ENCODE results near the gene PHF2. TPM values are rescaled to one million over a fixed set of nuclear protein-coding genes. Genes with fewer than 3 reads are reported as not detected.
"Not testable (repeated sequence)": the region's sequence is repeated elsewhere in the genome, so short reads cannot be mapped to it uniquely, and the experiment has no call there.

PHF2 gene
- total RNA-seq, 1 donor from 2014 or later: 25.4 TPM

DNA sequence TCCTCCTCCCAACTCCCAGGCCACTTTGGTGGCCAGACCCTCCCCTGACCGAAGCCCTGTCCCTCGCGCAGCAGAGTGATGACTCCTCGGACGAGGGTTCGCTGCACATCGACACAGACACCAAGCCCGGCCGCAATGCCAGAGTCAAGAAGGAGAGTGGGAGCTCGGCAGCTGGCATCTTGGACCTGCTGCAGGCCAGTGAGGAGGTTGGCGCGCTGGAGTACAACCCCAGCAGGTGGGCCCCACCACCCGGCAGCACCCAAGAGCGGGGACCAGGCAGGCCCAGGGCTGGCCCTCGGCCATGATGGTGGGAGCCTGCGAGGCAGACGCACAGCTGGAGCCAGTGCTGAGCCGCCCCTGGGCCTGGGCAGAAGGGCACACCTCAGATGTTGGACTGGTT, 90.6 kb downstream of the PHF2 start:
- intact Hi-C loops (cut with DNase I): no loop called here
- ATAC-seq (ENCODE audit: poor library complexity): no peak
- DNase-seq: peak; percentile 28

DNA sequence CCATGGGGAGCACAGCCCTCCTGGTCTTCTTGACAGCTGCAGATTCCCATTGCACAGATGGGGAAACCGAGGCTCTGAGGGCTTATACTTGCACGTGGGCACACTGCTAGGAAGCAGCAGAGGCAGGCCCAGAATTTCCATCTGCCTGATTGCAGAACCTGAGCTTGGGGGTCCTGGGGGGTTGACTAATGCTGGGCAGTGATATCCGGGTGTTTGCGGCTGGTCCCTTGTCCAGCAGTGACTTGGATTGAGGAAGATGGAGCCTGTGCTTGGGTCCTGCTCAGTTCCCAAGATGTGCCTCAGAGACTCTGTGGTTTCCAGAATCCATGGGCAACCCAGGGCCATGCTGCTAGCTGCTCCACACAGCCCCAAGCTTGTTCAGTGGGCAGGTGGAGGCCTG, 91.2 kb downstream of the PHF2 start:
- intact Hi-C loops (cut with DNase I): no loop called here
- ATAC-seq (ENCODE audit: poor library complexity) (no peak), DNase-seq (no peak)

DNA sequence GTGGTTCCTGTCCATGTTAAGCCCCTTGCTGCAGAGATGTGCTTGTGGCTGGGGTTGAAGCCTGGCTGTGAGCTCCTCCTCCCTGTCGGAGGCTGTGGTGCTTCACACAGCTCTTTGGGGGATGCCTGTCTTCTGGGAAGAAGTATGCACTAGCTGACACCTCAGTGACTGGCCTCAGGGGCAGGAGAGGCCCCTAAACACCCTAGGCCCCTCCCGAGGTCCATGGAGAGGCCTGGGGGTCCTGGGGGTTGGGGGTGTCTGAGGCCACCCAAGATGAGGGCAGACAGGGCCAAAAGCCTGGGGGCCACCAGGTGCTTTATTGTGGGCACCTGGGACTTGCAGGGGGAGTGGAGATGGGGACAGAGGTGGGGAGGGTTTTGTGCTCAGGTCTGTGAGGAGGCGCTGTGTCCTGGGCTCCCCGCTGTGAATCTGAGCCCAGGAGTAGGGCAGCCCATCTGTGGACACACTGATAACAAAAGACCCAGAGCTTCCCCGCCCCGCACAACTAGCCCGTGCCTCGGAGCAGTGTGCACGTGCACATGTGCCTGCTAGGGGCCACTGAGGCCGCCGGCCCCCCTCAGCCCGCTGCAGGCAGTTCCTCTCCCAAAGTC, 92.0 kb downstream of the PHF2 start:
- DNase-seq: peak; percentile 30
- ATAC-seq (ENCODE audit: poor library complexity): no peak
- intact Hi-C loops (cut with DNase I): no loop called here

DNA sequence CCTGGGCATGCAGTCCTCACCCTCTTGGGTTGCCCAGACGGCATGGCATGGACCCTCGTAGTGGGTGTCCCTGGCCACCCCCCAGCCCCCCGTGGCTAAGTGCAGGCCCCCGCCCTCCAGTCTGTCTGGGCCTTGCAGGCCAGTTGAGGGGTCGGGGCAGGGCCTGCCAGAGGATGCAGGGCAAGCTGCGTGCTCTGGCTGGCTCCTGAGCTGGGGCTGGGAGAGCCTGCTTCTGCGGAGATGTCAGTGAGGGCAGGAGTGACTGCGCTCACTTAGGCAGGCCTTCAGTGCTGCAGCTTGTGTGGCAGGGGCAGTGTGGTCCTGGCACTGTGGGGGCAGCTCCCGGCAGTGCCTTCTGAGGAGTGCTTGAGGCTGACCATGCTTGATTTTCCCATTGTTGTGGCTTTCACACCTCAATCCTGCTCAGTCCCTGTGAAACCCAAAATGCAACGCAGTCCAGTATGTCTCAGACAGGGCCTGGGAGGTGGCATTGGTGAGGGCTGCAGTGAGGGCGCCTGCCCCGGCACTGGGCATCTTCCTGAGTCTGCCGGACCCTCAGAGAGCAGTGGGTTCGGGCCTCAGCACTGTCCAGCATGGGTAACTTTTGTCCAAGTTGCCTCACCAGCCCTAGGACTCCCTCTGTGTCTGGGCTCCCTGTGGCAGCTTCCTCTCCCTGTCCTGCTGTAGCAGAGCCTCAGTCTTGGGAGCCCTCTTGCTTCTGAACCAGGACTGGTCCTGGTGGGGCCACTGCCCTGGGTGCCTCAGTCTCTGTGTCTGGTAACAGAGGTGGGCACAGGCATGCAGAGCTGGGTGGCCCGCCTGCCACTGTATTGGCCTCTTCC, 93.0 kb downstream of the PHF2 start:
- DNase-seq (peak; percentile 30), ATAC-seq (ENCODE audit: poor library complexity) (no peak)
- intact Hi-C loops (cut with DNase I): no loop called here

DNA sequence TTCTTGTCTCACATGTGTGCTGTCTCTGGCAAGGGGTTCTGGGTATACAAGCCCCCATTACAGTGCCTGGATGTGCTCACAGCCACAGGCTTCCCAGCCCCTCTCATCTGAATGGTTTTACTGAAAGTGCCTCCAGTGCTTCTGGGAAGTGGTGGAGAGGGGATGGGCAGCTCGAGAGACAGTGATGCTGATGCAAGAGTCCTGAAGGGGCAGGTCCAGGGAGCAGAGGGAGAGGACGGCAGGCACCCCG, 93.5 kb downstream of the PHF2 start:
- intact Hi-C loops (cut with DNase I): no loop called here
- ATAC-seq (ENCODE audit: poor library complexity) (no peak), DNase-seq (peak; percentile 34)

DNA sequence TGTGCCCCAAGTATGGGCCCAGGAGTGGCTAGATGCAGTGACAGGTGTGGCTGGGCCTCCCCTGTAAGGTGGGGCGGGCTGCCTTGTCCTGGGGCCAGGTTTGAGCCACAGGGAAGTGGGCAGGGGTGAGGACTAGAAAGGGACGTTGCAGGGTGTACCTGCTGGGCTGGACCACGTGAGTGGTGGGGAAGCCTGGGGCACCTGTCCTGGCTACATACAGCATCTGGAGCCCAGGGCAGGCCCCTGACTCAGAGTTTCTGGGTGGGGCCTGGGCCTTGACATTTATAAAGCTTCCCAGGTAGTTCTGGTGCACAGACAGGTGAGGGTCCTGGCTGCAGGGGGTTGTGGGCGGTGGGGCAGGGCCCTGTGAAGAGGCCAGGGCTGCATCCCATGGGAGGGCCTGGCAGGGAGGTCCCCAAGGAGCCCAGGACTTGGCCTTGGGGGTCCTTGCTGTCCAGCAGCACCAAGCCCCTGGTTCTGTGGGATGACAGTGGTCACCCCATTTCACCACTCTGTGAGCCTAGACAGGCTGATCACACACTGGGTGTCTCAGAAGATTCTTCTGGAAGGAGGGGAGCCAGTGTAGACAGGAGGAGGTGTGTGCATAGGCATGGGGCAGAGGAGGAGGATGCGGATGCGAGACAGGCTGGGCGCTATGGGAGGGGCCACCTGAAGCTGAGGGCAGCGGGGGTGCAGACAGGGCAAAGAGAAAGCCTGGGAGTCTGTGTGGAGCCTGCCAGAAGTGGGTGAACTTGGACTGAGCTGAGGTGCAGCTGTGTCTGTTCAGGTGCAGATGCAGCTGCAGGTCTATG, 94.0 kb downstream of the PHF2 start:
- ATAC-seq (ENCODE audit: poor library complexity): no peak
- intact Hi-C loops (cut with DNase I): no loop called here
- DNase-seq: peak; percentile 39

DNA sequence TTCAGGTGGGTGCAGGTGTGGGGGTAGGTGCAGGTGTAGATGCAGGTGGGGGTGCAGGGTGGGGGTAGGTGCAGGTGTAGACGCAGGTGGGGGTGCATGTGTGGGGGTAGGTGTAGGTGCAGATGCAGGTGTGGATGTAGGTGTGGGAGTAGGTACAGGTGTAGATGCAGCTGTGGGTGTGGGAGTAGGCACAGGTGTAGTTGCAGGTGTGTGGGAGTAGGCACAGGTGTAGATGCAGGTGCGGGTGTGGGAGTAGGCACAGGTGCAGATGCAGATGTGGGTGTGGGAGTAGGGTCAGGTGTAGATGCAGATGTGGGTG, 94.6 kb downstream of the PHF2 start:
- DNase-seq (peak; percentile 25), ATAC-seq (ENCODE audit: poor library complexity) (no peak)
- intact Hi-C loops (cut with DNase I): no loop called here

DNA sequence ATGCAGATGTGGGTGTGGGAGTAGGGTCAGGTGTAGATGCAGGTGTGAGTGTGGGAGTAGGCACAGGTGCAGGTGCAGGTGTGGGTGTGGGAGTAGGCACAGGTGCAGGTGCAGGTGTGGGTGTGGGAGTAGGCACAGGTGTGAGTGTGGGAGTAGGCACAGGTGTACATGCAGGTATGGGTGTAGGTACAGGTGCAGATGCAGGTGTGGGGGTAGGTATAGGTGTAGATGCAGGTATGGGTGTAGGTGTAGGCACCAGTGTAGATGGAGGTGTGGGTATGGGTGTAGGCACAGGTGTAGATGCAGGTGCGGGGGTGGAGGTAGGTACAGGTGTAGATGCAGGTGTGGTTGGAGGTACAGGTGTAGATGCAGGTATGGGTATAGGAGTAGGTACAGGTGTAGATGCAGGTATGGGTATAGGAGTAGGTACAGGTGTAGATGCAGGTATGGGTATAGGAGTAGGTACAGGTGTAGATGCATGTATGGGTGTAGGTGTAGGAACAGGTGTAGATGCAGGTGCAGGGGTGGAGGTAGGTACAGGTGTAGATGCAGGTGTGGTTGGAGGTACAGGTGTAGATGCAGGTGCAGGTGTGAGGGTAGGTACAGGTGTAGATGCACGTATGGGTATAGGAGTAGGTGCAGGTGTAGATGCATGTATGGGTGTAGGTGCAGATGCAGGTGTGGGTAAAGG, 96.1 kb downstream of the PHF2 start:
- ATAC-seq (ENCODE audit: poor library complexity); intact Hi-C loops (cut with DNase I): not testable (repeated sequence)
- DNase-seq: peak; percentile 15

DNA sequence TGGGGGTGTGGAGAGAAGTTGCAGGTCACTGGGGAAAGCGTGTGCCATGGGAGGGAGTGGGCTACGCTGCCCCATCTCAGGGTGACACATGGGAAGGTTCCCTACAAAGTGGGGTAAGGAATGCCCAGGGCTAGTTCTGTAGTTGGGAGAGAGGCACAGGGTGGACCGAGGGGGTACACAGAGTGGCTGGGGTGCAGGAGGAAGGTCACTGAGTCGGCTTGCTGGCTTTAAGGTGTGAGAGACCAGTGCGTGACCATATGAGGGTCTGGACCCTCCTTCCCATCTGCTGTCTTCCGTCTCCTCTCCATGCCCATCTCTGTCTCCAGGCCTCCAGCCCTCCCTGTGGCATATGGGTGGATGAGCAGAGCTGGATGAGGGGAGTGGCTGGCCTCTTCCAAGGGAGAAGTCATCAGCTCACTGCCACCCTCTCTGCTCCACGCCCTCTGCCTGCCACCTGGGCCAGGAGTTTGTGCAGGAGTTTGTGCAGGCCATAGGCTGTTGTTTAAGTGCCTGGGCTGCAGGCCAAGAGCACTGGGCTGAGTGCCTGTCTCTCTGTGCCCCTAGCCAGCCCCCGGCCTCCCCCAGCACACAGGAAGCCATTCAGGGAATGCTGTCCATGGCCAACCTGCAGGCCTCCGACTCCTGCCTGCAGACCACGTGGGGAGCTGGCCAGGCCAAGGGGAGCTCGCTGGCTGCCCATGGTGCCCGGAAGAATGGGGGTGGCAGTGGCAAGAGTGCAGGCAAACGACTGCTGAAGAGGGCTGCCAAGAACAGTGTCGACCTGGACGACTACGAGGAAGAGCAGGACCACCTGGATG, 96.8 kb downstream of the PHF2 start:
- DNase-seq: peak; percentile 75
- intact Hi-C loops (cut with DNase I): no loop called here
- peak; percentile 81 for ATAC-seq (ENCODE audit: poor library complexity)

DNA sequence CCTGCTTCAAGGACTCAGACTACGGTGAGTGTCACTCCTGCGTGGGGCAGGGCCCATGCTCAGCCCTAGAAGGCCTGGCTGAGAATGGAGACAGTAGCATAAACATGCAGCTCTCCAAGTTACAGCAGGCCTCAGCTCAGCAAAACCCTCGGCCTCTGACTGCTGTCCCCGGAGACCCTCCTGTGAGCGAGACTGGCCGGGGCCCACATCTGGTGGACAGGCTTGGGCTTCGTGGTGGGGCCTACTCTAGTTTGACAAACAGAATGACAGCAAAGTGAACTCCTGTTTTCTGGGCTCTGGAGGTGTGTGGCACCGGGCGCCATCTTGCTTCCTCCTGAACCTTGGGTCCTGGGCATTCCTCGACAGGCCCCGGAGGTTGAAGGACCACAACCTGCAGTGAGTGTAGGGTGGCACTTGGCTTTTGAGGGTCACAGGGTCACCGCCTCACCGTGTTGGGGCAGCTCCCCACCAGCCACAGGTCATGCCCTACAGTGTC, 97.5 kb downstream of the PHF2 start:
- intact Hi-C loops (cut with DNase I): no loop called here
- ATAC-seq (ENCODE audit: poor library complexity): no peak
- DNase-seq: peak; percentile 44

DNA sequence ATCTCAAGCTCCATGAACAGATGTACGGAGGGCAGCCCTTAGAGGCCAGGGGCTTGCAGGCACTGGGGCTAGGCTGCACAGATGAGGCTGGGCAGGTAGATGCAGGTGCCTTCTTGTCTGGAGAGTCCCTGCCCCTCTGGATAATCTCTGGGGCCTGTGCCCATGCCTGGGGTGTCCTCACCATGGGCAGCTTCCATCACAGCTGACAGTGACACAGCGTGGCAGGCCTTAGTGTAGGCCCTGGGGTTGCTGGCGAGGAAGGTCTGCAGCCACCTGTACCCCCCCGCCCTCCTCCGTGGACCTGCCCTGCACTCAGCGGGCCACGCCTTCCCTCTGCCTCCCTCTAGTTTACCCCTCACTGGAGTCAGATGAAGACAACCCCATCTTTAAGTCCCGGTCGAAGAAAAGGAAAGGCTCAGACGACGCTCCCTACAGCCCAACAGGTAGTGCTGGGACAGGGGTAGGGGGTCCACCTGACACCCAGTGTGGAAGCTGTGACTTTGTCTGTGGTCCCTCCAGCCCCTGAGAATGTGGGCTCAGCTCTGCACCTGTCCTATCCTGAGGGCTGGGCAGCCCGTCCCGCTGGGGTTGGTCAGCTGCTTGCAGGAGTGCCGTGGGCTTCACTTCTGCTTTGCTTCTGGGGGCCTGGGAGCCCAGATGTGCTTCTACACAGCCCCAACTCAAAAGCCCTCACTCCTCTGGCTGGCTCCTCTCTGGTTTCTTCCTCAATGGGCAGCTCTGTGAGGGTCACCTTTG, 98.4 kb downstream of the PHF2 start:
- ATAC-seq (ENCODE audit: poor library complexity) (no peak), DNase-seq (peak; percentile 30)
- intact Hi-C loops (cut with DNase I): no loop called here

DNA sequence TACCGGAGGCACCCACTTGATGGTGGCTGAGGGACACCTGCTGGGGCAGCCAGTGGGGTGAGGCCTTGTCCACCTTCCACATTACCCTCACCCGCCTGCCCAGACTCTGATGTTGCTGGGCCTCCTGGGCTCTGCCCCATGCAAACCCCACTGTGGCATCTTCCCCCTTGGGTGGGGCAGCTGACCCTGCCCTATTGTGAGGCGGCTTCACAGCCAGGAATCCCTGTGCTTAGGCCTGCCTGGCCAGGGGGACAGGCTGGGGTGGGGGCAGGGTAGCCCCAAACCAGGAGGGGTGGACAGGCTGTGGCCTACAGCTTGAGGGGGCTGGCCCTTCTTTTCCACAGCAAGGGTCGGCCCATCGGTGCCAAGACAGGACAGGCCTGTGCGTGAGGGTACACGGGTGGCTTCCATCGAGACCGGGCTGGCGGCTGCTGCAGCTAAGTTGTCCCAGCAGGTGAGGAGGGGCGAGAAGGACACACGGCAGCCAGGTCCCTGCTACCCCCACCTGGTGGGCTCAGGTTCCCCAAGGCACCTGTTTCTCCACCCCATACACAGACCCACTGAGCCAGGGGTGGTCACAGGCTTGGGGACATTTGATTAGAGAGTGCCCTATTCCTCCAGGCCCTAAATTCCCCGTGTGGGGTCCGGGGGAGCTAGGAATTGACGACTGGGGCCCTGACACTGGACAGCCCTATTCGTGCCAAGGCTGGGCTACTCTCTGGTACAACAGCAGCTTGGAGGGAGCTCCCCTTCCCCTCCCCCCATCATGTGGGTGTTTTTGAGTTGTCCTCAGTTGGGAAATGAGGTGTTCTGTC, 99.2 kb downstream of the PHF2 start:
- ATAC-seq (ENCODE audit: poor library complexity): no peak
- DNase-seq: peak; percentile 35
- intact Hi-C loops (cut with DNase I): no loop called here

DNA sequence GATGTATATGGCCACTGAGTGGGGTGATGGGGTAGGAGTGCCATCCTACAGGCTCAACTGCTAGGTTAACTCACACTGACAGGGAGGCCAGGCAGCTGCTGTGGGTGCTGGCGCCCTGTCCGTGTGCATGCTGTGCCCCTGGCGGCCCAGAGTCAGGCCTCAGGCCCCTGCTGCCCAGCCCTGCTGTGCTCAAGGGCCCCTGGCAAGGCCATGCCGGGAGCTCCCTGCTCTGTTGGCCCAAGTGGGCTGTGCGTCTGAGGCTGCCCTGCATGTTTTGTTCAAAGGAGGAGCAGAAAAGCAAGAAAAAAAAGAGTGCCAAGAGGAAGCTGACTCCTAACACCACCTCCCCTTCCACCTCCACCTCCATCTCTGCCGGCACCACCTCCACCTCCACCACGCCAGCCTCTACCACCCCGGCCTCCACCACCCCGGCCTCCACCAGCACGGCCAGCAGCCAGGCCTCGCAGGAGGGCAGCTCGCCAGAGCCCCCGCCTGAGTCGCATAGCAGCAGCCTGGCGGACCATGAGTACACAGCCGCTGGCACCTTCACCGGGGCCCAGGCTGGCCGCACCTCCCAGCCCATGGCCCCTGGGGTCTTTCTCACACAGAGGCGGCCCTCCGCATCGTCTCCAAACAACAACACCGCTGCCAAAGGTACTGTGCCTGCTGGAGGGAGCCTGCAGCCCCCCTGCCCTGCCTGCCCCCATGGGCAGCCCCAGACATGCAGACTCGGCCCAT, 100.1 kb downstream of the PHF2 start:
- ATAC-seq (ENCODE audit: poor library complexity): no peak

DNA sequence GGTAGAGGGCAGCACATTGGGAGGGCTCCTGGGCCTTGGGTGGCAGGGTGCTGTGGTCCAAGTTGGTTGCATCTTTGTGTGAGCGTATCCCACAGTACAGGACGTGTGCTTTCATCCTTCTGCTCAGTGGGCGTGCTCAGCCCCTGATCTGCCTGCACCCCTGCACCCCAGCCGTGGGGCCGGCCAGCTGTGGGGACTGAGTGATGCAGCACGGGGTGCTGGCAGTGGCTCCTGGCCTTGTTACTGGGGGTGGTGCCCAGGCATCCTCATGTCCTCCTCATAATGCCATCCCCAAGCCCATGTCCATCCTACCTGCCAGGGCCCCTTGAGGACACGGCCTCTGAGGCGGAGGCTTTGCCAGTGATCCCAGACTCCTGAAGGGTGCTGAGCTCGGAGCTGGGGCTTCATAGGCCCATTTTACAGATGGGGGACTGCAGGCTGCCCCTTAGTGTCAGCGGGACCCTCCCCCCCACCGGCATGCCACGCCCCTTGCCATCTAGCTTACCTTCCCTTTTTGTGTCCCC, 100.7 kb downstream of the PHF2 start:
- DNase-seq (peak; percentile 27), ATAC-seq (ENCODE audit: poor library complexity) (no peak)
- intact Hi-C loops (cut with DNase I): no loop called here

More for the DNA sequence above, 100.1 kb downstream of the PHF2 start:
- peak; percentile 38 for DNase-seq
- intact Hi-C loops (cut with DNase I): no loop called here

DNA sequence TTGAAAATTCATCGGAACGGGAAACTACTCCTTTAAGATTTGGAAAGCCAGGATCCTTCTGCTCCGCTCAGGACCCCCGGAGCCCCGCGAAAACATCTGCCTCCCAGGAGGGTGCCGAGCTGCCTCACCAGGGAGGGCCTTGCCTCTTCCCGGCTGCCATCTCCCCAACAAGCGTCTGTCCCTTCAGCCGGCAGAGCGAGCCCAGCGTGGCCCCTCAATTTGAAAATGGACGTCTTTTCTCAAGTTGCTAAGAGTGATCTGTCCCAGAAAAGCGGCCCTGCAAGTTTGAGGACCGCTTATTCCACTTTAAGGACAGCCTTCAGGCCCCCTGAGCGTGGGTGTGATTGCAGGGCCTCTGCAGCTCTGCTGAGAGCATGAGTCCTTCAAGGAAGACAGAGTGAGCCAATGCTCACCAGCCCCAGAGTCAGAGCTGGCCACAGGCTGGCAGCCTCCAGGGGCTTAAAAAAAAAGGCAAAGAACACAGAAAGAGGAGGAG, 101.3 kb downstream of the PHF2 start:
- ATAC-seq (ENCODE audit: poor library complexity) (no peak), DNase-seq (peak; percentile 18)
- intact Hi-C loops (cut with DNase I): no loop called here

Data from Right ventricle myocardium superior (tissue), 1 donor.